WTC11 (cell line): ENCODE results near the gene KIRREL3. TPM values are rescaled to one million over a fixed set of nuclear protein-coding genes. Genes with fewer than 3 reads are reported as not detected.

ENCODE experiments used
- ATAC-seq: fragments of 200-7000 bp; cut with Tn5 transposase; 2 replicates; pipeline ENCODE4 v1.10.0; 2021; ENCODE audit warnings: mild to moderate bottlenecking, moderate library complexity
- CTCF ChIA-PET: fragments of 300-600 bp; sonication (Branson Sonifier 250); formaldehyde crosslinking; loops from one replicate; lab custom pipeline; 2021; ENCODE audit warnings: antibody characterized with exemption; lab: Charles Lee
- POLR2A ChIA-PET: fragments of 350-600 bp; sonication (Branson Sonifier 250); formaldehyde crosslinking; loops from one replicate; lab custom pipeline; 2021; ENCODE audit warnings: antibody characterized with exemption; lab: Charles Lee
- DNase-seq: peaks from one replicate; pipeline ENCODE4 v3.0.0; 2021; ENCODE audit warnings: low spot score
- H3K27ac Mint-ChIP-seq: 2 replicates; pipeline ENCODE4 v1.8.0; 2021; ENCODE audit warnings: mixed read lengths
- H3K27me3 Mint-ChIP-seq: 2 replicates; pipeline ENCODE4 v1.8.0; 2021; ENCODE audit warnings: low read depth, mild to moderate bottlenecking, moderate library complexity, mixed read lengths
- H3K36me3 Mint-ChIP-seq: 2 replicates; pipeline ENCODE4 v1.8.0; 2021; ENCODE audit warnings: mixed read lengths
- H3K4me1 Mint-ChIP-seq: 2 replicates; pipeline ENCODE4 v1.8.0; 2022; ENCODE audit warnings: mixed read lengths
- H3K4me3 Mint-ChIP-seq: 2 replicates; pipeline ENCODE4 v1.8.0; 2021; ENCODE audit warnings: mild to moderate bottlenecking, moderate library complexity, mixed read lengths
- H3K9me3 Mint-ChIP-seq: 2 replicates; pipeline ENCODE4 v1.8.0; 2021; ENCODE audit warnings: mixed read lengths
- AFF4 ChIP-seq: sonication (generic); formaldehyde crosslinking; IDR thresholded peaks from 2 replicates; pipeline ENCODE4 v1.8.1; 2023; ENCODE audit warnings: mild to moderate bottlenecking, missing genetic modification reagents, borderline replicate concordance
- FOXP4 ChIP-seq: sonication (generic); formaldehyde crosslinking; IDR thresholded peaks from 2 replicates; pipeline ENCODE4 v1.8.0; 2022; ENCODE audit warnings: mild to moderate bottlenecking, missing genetic modification reagents
- KAT7 ChIP-seq: sonication (generic); formaldehyde crosslinking; IDR thresholded peaks from 2 replicates; pipeline ENCODE4 v1.8.1; 2023; ENCODE audit warnings: missing genetic modification reagents, mild to moderate bottlenecking, borderline replicate concordance
- NFYB ChIP-seq: sonication (generic); formaldehyde crosslinking; conservative IDR thresholded peaks from 2 replicates; pipeline ENCODE4 v1.8.0; 2022; ENCODE audit warnings: low read depth, missing genetic modification reagents
- PREB ChIP-seq: sonication (generic); formaldehyde crosslinking; IDR thresholded peaks from 2 replicates; pipeline ENCODE4 v1.8.1; 2022; ENCODE audit warnings: mild to moderate bottlenecking, missing genetic modification reagents, moderate library complexity, borderline replicate concordance
- ZBTB21 ChIP-seq: sonication (generic); formaldehyde crosslinking; IDR thresholded peaks from 2 replicates; pipeline ENCODE4 v1.8.1; 2023; ENCODE audit warnings: mild to moderate bottlenecking, missing genetic modification reagents, borderline replicate concordance
- ZBTB43 ChIP-seq: sonication (generic); formaldehyde crosslinking; IDR thresholded peaks from 2 replicates; pipeline ENCODE4 v1.8.1; 2023; ENCODE audit warnings: mild to moderate bottlenecking, missing genetic modification reagents
- ZNF219 ChIP-seq: sonication (generic); formaldehyde crosslinking; IDR thresholded peaks from 2 replicates; pipeline ENCODE4 v1.8.0; 2023; ENCODE audit warnings: missing genetic modification reagents, mild to moderate bottlenecking, borderline replicate concordance
- ZNF281 ChIP-seq: sonication (generic); formaldehyde crosslinking; IDR thresholded peaks from 2 replicates; pipeline ENCODE4 v1.8.0; 2023; ENCODE audit warnings: mild to moderate bottlenecking, missing genetic modification reagents
- ZNF425 ChIP-seq: fragments of 250-450 bp; sonication (Bioruptor Pico); conservative IDR thresholded peaks from 2 replicates; pipeline ENCODE4 v1.9.0; 2021; ENCODE audit warnings: mild to moderate bottlenecking
- total RNA-seq: library from RNA; stranded (reverse); gene quantifications from 3 replicates; pipeline ENCODE4 v1.2.3, GENCODE V29; 2021
- TF ChIP-seq, protein P1 (sequence below): sonication (generic); formaldehyde crosslinking; IDR thresholded peaks from 2 replicates; pipeline ENCODE4 v1.8.0; 2022; ENCODE audit warnings: missing genetic modification reagents
- TF ChIP-seq, protein P2 (sequence below): sonication (generic); formaldehyde crosslinking; IDR thresholded peaks from 2 replicates; pipeline ENCODE4 v1.8.1; 2022; ENCODE audit warnings: low read depth, mild to moderate bottlenecking, moderate library complexity, missing genetic modification reagents, borderline replicate concordance
- TF ChIP-seq, protein P3 (sequence below): sonication (generic); formaldehyde crosslinking; IDR thresholded peaks from 2 replicates; pipeline ENCODE4 v1.8.0; 2022; ENCODE audit warnings: mild to moderate bottlenecking, missing genetic modification reagents
- TF ChIP-seq, protein P4 (sequence below): sonication (generic); formaldehyde crosslinking; IDR thresholded peaks from 2 replicates; pipeline ENCODE4 v1.8.1; 2022; ENCODE audit warnings: mild to moderate bottlenecking, moderate library complexity, missing genetic modification reagents

The KIRREL3 gene
- total RNA-seq, 1 experiment from 2014 or later: 0.59 TPM

- H3K27ac Mint-ChIP-seq: peak overlapping the region; percentile 38; the same call in 1 of the 2 replicates
- CTCF ChIA-PET: interaction anchor here (11.2 kb wide), 1 partner anchor 30 kb away, joined by 147 read pairs; no protein-coding TSS in a partner anchor
Measured at GRCh38 chr11:126450198-126450597, 550.4 kb downstream of the KIRREL3 start.

More at GRCh38 chr11:126450198-126450597, 550.4 kb downstream of the KIRREL3 start:
- Mint-ChIP-seq H3K36me3 (peaks cover 18% of the 10 kb centered on the region), H3K9me3 (peaks cover 20% of the 10 kb centered on the region), H3K4me3 (no peak overlapping the region), H3K4me1 (no peaks in the 10 kb centered on the region), H3K27me3 (no peaks in the 10 kb centered on the region; the same call in none of the 2 replicates)
- no peak for DNase-seq
- ATAC-seq: no peak
- POLR2A ChIA-PET: no interaction called here
- TF ChIP-seq, protein P1, sequence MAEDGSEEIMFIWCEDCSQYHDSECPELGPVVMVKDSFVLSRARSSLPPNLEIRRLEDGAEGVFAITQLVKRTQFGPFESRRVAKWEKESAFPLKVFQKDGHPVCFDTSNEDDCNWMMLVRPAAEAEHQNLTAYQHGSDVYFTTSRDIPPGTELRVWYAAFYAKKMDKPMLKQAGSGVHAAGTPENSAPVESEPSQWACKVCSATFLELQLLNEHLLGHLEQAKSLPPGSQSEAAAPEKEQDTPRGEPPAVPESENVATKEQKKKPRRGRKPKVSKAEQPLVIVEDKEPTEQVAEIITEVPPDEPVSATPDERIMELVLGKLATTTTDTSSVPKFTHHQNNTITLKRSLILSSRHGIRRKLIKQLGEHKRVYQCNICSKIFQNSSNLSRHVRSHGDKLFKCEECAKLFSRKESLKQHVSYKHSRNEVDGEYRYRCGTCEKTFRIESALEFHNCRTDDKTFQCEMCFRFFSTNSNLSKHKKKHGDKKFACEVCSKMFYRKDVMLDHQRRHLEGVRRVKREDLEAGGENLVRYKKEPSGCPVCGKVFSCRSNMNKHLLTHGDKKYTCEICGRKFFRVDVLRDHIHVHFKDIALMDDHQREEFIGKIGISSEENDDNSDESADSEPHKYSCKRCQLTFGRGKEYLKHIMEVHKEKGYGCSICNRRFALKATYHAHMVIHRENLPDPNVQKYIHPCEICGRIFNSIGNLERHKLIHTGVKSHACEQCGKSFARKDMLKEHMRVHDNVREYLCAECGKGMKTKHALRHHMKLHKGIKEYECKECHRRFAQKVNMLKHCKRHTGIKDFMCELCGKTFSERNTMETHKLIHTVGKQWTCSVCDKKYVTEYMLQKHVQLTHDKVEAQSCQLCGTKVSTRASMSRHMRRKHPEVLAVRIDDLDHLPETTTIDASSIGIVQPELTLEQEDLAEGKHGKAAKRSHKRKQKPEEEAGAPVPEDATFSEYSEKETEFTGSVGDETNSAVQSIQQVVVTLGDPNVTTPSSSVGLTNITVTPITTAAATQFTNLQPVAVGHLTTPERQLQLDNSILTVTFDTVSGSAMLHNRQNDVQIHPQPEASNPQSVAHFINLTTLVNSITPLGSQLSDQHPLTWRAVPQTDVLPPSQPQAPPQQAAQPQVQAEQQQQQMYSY (CRISPR knock-in tag): no peak
- TF ChIP-seq KAT7 (CRISPR knock-in tag): no peak
- no peak for TF ChIP-seq ZNF219
- no peak for TF ChIP-seq FOXP4
- TF ChIP-seq NFYB (CRISPR knock-in tag): no peak
- TF ChIP-seq, protein P2, sequence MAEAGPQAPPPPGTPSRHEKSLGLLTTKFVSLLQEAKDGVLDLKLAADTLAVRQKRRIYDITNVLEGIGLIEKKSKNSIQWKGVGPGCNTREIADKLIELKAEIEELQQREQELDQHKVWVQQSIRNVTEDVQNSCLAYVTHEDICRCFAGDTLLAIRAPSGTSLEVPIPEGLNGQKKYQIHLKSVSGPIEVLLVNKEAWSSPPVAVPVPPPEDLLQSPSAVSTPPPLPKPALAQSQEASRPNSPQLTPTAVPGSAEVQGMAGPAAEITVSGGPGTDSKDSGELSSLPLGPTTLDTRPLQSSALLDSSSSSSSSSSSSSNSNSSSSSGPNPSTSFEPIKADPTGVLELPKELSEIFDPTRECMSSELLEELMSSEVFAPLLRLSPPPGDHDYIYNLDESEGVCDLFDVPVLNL (CRISPR knock-in tag): no peak
- TF ChIP-seq, protein P3, sequence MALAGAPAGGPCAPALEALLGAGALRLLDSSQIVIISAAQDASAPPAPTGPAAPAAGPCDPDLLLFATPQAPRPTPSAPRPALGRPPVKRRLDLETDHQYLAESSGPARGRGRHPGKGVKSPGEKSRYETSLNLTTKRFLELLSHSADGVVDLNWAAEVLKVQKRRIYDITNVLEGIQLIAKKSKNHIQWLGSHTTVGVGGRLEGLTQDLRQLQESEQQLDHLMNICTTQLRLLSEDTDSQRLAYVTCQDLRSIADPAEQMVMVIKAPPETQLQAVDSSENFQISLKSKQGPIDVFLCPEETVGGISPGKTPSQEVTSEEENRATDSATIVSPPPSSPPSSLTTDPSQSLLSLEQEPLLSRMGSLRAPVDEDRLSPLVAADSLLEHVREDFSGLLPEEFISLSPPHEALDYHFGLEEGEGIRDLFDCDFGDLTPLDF (CRISPR knock-in tag): no peak
- TF ChIP-seq, protein P4, sequence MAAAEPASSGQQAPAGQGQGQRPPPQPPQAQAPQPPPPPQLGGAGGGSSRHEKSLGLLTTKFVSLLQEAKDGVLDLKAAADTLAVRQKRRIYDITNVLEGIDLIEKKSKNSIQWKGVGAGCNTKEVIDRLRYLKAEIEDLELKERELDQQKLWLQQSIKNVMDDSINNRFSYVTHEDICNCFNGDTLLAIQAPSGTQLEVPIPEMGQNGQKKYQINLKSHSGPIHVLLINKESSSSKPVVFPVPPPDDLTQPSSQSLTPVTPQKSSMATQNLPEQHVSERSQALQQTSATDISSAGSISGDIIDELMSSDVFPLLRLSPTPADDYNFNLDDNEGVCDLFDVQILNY (CRISPR knock-in tag): no peak
- no peak for TF ChIP-seq AFF4 (CRISPR knock-in tag)
- TF ChIP-seq ZNF281 (CRISPR knock-in tag): no peak
- TF ChIP-seq ZBTB21 (CRISPR knock-in tag): no peak
- TF ChIP-seq ZNF425 (CRISPR knock-in tag): no peak
- TF ChIP-seq PREB: no peak
- TF ChIP-seq ZBTB43 (CRISPR knock-in tag): no peak
